IMR-90 (cell line): ENCODE data around the gene C3.
"Not testable (repeated sequence)": the region's sequence is repeated elsewhere in the genome, so short reads cannot be mapped to it uniquely, and the experiment has no call there.

Source experiments
- BHLHE40 ChIP-seq: fragments of 150-350 bp; IDR thresholded peaks from 2 replicates; pipeline ENCODE4 v1.6.1; 2016; ENCODE audit warnings: mild to moderate bottlenecking, low read depth, low read length
- CEBPB ChIP-seq: IDR thresholded peaks from 2 replicates; pipeline ENCODE4 v1.6.1; 2012; ENCODE audit warnings: low read depth, low read length, improper control_type of control experiment
- CHD1 ChIP-seq: IDR thresholded peaks from 2 replicates; pipeline ENCODE4 v1.6.1; 2012; ENCODE audit warnings: low read depth, low read length, improper control_type of control experiment
- FOS ChIP-seq: fragments of 150-350 bp; IDR thresholded peaks from 2 replicates; pipeline ENCODE4 v1.6.1; 2016; ENCODE audit warnings: low read depth, low read length
- MAZ ChIP-seq: IDR thresholded peaks from 2 replicates; pipeline ENCODE4 v1.6.1; 2012; ENCODE audit warnings: low read depth, mild to moderate bottlenecking, low read length, improper control_type of control experiment, moderate library complexity, borderline replicate concordance
- MXI1 ChIP-seq: IDR thresholded peaks from 2 replicates; pipeline ENCODE4 v1.6.1; 2012; ENCODE audit warnings: low read depth, mild to moderate bottlenecking, low read length, moderate library complexity, borderline replicate concordance
- POLR2A ChIP-seq: IDR thresholded peaks from 2 replicates; pipeline ENCODE4 v1.6.1; 2012; ENCODE audit warnings: mild to moderate bottlenecking, low read depth, low read length
- RAD21 ChIP-seq: IDR thresholded peaks from 2 replicates; pipeline ENCODE4 v1.6.1; 2012; ENCODE audit warnings: low read length, improper control_type of control experiment
- RCOR1 ChIP-seq: IDR thresholded peaks from 2 replicates; pipeline ENCODE4 v1.6.1; 2012; ENCODE audit warnings: mild to moderate bottlenecking, low read length, improper control_type of control experiment; ENCODE audit not compliant: insufficient replicate concordance
- RFX5 ChIP-seq: IDR thresholded peaks from 2 replicates; pipeline ENCODE4 v1.8.0; 2012; ENCODE audit warnings: low read depth, mild to moderate bottlenecking, low read length, moderate library complexity
- SMC3 ChIP-seq: fragments of 150-350 bp; IDR thresholded peaks from 2 replicates; pipeline ENCODE4 v1.6.1; 2016; ENCODE audit warnings: low read depth, mild to moderate bottlenecking, antibody characterized with exemption, low read length, moderate library complexity
- USF2 ChIP-seq: fragments of 150-350 bp; IDR thresholded peaks from 2 replicates; pipeline ENCODE4 v1.6.1; 2017; ENCODE audit warnings: mild to moderate bottlenecking, antibody characterized with exemption, low read length, low read depth
- TF ChIP-seq, protein P1 (sequence below): conservative IDR thresholded peaks from 2 replicates; pipeline ENCODE4 v1.5.1; 2012; ENCODE audit warnings: mild to moderate bottlenecking, low read depth, low read length, improper control_type of control experiment
- TF ChIP-seq, protein P2 (sequence below): fragments of 150-350 bp; IDR thresholded peaks from 2 replicates; pipeline ENCODE4 v1.6.1; 2016; ENCODE audit warnings: low read depth, mild to moderate bottlenecking, low read length, moderate library complexity, borderline replicate concordance

GRCh38 chr19:6708913-6709312, 11.5 kb downstream of the C3 start:
- TF ChIP-seq, protein P1, sequence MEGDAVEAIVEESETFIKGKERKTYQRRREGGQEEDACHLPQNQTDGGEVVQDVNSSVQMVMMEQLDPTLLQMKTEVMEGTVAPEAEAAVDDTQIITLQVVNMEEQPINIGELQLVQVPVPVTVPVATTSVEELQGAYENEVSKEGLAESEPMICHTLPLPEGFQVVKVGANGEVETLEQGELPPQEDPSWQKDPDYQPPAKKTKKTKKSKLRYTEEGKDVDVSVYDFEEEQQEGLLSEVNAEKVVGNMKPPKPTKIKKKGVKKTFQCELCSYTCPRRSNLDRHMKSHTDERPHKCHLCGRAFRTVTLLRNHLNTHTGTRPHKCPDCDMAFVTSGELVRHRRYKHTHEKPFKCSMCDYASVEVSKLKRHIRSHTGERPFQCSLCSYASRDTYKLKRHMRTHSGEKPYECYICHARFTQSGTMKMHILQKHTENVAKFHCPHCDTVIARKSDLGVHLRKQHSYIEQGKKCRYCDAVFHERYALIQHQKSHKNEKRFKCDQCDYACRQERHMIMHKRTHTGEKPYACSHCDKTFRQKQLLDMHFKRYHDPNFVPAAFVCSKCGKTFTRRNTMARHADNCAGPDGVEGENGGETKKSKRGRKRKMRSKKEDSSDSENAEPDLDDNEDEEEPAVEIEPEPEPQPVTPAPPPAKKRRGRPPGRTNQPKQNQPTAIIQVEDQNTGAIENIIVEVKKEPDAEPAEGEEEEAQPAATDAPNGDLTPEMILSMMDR: not testable (repeated sequence)
- not testable (repeated sequence) for TF ChIP-seq RAD21, POLR2A, RFX5, MXI1, CEBPB, USF2, CHD1, RCOR1, BHLHE40, FOS, MAZ, SMC3
- TF ChIP-seq, protein P2, sequence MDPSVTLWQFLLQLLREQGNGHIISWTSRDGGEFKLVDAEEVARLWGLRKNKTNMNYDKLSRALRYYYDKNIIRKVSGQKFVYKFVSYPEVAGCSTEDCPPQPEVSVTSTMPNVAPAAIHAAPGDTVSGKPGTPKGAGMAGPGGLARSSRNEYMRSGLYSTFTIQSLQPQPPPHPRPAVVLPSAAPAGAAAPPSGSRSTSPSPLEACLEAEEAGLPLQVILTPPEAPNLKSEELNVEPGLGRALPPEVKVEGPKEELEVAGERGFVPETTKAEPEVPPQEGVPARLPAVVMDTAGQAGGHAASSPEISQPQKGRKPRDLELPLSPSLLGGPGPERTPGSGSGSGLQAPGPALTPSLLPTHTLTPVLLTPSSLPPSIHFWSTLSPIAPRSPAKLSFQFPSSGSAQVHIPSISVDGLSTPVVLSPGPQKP: not testable (repeated sequence)
